Ascending aorta (tissue), 2 donors: ENCODE measurements around the gene CCDC93. TPM values are rescaled to one million over a fixed set of nuclear protein-coding genes. Genes with fewer than 3 reads are reported as not detected.

ENCODE experiments used
- DNase-seq, 2 donors: peaks; one replicate each; pipeline ENCODE4 v3.0.0-alpha.2; 2019; ENCODE audit warnings: low spot score in 2 of 2
- H3K27ac ChIP-seq, 2 donors: fragments of 200-600 bp; sonication (generic); one replicate each; pipeline ENCODE4 v1.5.1; 2016 to 2017; ENCODE audit warnings: mild to moderate bottlenecking in 1 of 2
- H3K27me3 ChIP-seq: fragments of 200-600 bp; sonication (generic); one replicate; pipeline ENCODE4 v1.5.1; 2017
- H3K36me3 ChIP-seq, 2 donors: fragments of 200-600 bp; sonication (generic); one replicate each; pipeline ENCODE4 v1.5.1; 2016
- H3K4me1 ChIP-seq, 2 donors: fragments of 200-600 bp; sonication (generic); one replicate each; pipeline ENCODE4 v1.5.1; 2016 to 2017; ENCODE audit warnings: mild to moderate bottlenecking in 1 of 2
- H3K4me3 ChIP-seq, 2 donors: fragments of 200-600 bp; sonication (generic); one replicate each; pipeline ENCODE4 v1.5.1; 2016 to 2017; ENCODE audit warnings: mild to moderate bottlenecking in 1 of 2
- H3K9me3 ChIP-seq, 2 donors: fragments of 200-600 bp; sonication (generic); one replicate each; pipeline ENCODE4 v1.5.1; 2016
- intact Hi-C: fragments of 100-400 bp; cut with DNase I; formaldehyde crosslinking; loops from one replicate; pipeline ENCODE4 v1.15.1; 2023
- total RNA-seq: library from RNA; depleted of rRNA; stranded (reverse); fragments of >200 nt; gene quantifications from one replicate; pipeline ENCODE4 v1.1.0, GENCODE V29; 2016
- TF ChIP-seq, protein P1 (sequence below), 3 experiments: fragments of 200-600 bp in 2 of 3; fragments of 450-650 bp in 1 of 3; sonication (generic) in 2 of 3; IDR thresholded peaks; one replicate each; pipeline ENCODE4 v1.5.1; 2016 to 2019; ENCODE audit warnings: antibody characterized with exemption in 3 of 3, mild to moderate bottlenecking in 1 of 3, moderate library complexity in 1 of 3

The CCDC93 gene
- total RNA-seq, 1 donor from 2014 or later: 6.3 TPM

DNA sequence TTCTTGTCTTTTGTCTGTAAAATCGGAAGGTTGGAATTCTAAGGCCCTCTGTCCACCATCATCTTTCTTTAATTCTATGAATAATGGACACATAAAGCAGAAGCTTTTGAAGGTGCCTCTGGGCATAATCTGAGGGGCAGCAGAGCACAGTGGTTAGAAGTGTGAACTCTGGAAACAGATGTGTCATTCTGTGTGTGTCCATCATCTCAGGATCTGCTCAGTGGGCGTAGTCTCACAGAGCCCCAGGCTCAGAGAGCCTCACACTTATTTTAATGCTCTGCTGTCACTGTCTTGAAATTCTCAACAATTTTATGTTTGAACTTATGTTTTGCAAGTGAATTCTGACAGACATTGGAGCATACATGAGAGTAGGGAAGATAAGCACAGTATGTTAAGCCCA is 31.0 kb upstream of the CCDC93 start:
- TF ChIP-seq, protein P1, sequence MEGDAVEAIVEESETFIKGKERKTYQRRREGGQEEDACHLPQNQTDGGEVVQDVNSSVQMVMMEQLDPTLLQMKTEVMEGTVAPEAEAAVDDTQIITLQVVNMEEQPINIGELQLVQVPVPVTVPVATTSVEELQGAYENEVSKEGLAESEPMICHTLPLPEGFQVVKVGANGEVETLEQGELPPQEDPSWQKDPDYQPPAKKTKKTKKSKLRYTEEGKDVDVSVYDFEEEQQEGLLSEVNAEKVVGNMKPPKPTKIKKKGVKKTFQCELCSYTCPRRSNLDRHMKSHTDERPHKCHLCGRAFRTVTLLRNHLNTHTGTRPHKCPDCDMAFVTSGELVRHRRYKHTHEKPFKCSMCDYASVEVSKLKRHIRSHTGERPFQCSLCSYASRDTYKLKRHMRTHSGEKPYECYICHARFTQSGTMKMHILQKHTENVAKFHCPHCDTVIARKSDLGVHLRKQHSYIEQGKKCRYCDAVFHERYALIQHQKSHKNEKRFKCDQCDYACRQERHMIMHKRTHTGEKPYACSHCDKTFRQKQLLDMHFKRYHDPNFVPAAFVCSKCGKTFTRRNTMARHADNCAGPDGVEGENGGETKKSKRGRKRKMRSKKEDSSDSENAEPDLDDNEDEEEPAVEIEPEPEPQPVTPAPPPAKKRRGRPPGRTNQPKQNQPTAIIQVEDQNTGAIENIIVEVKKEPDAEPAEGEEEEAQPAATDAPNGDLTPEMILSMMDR (IDR thresholded peaks at IDR 0.05): no peak
- no peaks in the 10 kb centered on the region for H3K9me3 ChIP-seq
- H3K36me3 ChIP-seq: no peaks in the 10 kb centered on the region
- intact Hi-C loops: no loop called here
- no peaks in the 10 kb centered on the region for H3K27me3 ChIP-seq
- no peak overlapping the region for H3K27ac ChIP-seq
- H3K4me1 ChIP-seq: no peaks in the 10 kb centered on the region
- DNase-seq: no peak
- H3K4me3 ChIP-seq: no peak overlapping the region

- H3K27ac ChIP-seq: no peak overlapping the region
- H3K36me3 ChIP-seq: no peaks in the 10 kb centered on the region
- H3K27me3 ChIP-seq: no peaks in the 10 kb centered on the region
- no peaks in the 10 kb centered on the region for H3K9me3 ChIP-seq
- H3K4me1 ChIP-seq: no peaks in the 10 kb centered on the region
- intact Hi-C loops: no loop called here
- TF ChIP-seq, protein P1 (IDR thresholded peaks at IDR 0.05): no peak
- no peak overlapping the region for H3K4me3 ChIP-seq
- no peak for DNase-seq
Measured at GRCh38 chr2:118044103-118044716, 30.3 kb upstream of the CCDC93 start.

- H3K27ac ChIP-seq: no peak overlapping the region
- TF ChIP-seq, protein P1 (IDR thresholded peaks at IDR 0.05): no peak
- no peaks in the 10 kb centered on the region for H3K27me3 ChIP-seq
- H3K4me3 ChIP-seq: no peak overlapping the region
- no peak for DNase-seq
- no peaks in the 10 kb centered on the region for H3K9me3 ChIP-seq
- no peaks in the 10 kb centered on the region for H3K36me3 ChIP-seq
- intact Hi-C loops: no loop called here
- H3K4me1 ChIP-seq: no peaks in the 10 kb centered on the region
Measured at GRCh38 chr2:118040891-118041290, 27.0 kb upstream of the CCDC93 start.

DNA sequence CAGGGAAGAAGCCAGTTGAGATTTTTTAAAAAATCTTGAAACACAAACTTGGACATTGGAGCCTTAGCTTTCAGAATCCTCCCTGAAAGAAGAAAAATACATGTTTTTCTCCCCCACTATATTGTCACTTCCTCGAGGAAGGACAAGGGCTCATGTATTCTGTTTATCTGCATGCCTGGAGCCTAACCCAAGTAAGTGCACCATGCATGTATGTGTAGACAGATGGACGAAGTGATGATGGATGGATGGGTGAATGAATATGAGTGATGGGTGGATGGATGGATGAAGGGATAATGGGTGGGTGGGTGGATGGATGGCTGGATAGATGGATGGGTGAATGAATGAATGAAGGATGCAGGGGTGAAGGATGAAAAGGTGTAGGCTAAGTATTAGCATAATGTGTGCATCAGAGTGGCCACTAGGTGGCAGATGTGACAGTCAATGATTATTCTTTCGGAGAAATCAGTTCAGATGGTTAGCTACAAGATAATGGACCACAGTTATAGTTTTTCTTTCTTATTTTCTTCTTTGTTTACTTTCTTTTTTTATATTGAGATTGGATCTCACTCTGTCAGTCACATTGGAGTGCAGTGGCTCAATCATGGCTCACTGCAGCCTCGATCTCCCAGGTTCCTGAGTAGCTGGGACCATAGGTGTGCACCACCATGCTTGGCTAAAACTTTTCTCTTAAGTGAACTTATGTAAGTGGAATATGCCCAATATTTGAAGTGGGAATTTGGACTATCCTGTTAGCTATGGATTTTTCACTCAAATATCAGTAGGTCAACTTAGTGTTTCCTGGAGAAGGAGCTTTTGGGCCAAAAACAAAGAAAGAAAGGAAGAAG is 18.5 kb upstream of the CCDC93 start:
- DNase-seq: no peak
- H3K9me3 ChIP-seq: no peaks in the 10 kb centered on the region
- no peak overlapping the region for H3K4me3 ChIP-seq
- H3K27ac ChIP-seq: no peak overlapping the region
- TF ChIP-seq, protein P1 (IDR thresholded peaks at IDR 0.05): peak; percentile 6 to 69 (median 42)
- H3K4me1 ChIP-seq: no peaks in the 10 kb centered on the region
- no peaks in the 10 kb centered on the region for H3K27me3 ChIP-seq
- intact Hi-C loops: no loop called here
- no peaks in the 10 kb centered on the region for H3K36me3 ChIP-seq

DNA sequence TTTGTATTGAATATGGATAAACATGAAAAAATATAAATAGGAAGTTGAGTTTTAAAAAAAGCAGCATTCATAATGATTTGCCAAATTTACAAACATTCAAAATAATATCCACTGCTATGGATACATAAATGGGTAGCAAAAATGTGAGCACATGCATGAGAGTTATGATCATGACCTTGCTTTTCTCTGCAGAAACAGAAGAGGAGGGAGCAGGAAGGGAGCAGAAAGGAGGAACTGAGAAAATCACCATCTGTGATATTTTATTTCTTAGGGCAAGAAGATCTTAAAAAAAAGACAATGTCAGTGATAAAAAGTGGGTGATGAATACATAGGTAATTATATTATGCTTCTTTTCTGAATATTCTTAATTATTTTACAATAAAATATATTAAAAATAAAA is 17.7 kb upstream of the CCDC93 start:
- Histone ChIP-seq H3K27ac (no peak overlapping the region), H3K4me1 (no peaks in the 10 kb centered on the region), H3K36me3 (no peaks in the 10 kb centered on the region), H3K9me3 (no peaks in the 10 kb centered on the region), H3K27me3 (no peaks in the 10 kb centered on the region), H3K4me3 (no peak overlapping the region)
- TF ChIP-seq, protein P1 (IDR thresholded peaks at IDR 0.05): no peak
- intact Hi-C loops: no loop called here
- no peak for DNase-seq
